ENCODE measurements around the gene TDRD15. TPM values are rescaled to one million over a fixed set of nuclear protein-coding genes. Genes with fewer than 3 reads are reported as not detected.
"Not testable (repeated sequence)": the region's sequence is repeated elsewhere in the genome, so short reads cannot be mapped to it uniquely, and the experiment has no call there.

Gene TDRD15
- total RNA-seq, 2 donors from 2014 or later = not detected

DNA sequence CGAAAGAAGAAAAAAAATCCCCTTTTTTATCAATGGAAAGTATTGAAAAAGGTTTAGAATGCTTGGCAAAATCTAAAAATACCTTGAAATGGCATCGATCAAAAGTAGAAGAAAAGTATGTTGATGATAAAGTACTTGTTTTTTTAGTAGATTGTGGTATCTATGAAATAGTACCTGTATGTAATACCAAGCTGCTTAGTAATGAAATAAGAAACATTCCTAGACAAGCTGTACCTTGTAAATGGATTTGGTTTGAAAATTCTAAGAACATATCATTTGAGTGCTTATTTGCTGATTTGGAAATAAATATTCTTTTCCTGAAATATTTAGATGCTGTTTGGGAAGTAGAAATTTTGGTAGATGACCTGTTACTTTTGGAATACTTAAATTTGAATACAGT lies 18.4 kb downstream of the TDRD15 start:
- no peak overlapping the region for H3K9ac ChIP-seq (ENCODE audit: low read depth in 2 of 2, low read length in 2 of 2)
- no peak overlapping the region for H3K27ac ChIP-seq
- no peaks in the 10 kb centered on the region for H3K36me3 ChIP-seq
- no peaks in the 10 kb centered on the region for H3K4me1 ChIP-seq
- TF ChIP-seq CTCF (IDR thresholded peaks at IDR 0.05) = no peak
- no peaks in the 10 kb centered on the region for H3K27me3 ChIP-seq
- intact Hi-C loops (cut with DNase I) = no loop called here
- no peak for DNase-seq
- H3K9me3 ChIP-seq = no peaks in the 10 kb centered on the region
- no peak overlapping the region for H3K4me3 ChIP-seq

DNA sequence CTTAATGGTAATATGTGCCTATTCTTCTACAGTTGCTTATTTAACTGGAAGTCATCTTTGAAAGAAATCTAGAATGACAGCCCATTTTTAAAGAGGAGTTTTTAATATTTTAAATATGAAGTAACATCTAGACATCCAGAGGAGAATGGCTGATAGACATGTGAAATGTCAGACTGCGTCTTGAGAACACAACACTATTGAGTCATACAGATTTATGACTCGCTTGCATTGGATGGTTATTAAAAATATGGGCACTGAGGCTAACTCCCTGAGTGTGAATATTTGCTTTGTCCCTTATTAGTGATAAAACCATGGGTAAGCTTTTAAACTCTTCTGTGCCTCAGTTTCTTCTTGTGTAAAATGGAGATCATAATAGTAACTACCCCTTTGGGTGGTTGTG lies 22.9 kb downstream of the TDRD15 start:
- Histone ChIP-seq H3K4me1 (no peaks in the 10 kb centered on the region), H3K36me3 (no peaks in the 10 kb centered on the region), H3K9ac (ENCODE audit: low read depth in 2 of 2, low read length in 2 of 2) (no peak overlapping the region), H3K27me3 (no peaks in the 10 kb centered on the region), H3K27ac (no peak overlapping the region), H3K4me3 (no peak overlapping the region), H3K9me3 (no peaks in the 10 kb centered on the region)
- no peak for TF ChIP-seq CTCF (IDR thresholded peaks at IDR 0.05)
- no peak for DNase-seq
- intact Hi-C loops (cut with DNase I) = no loop called here

- H3K27me3 ChIP-seq = no peaks in the 10 kb centered on the region
- TF ChIP-seq CTCF (IDR thresholded peaks at IDR 0.05) = no peak
- H3K9me3 ChIP-seq = no peaks in the 10 kb centered on the region
- H3K36me3 ChIP-seq = no peaks in the 10 kb centered on the region
- H3K4me3 ChIP-seq = no peak overlapping the region
- H3K9ac ChIP-seq (ENCODE audit: low read depth in 2 of 2, low read length in 2 of 2) = no peak overlapping the region
- no peak overlapping the region for H3K27ac ChIP-seq
- H3K4me1 ChIP-seq = no peaks in the 10 kb centered on the region
- DNase-seq = no peak
- intact Hi-C loops (cut with DNase I) = no loop called here
Observed at GRCh38 chr2:21148718-21149117, 24.9 kb downstream of the TDRD15 start.

GRCh38 chr2:21151234-21151633 lies 27.5 kb downstream of the TDRD15 start:
- intact Hi-C loops (cut with DNase I); H3K4me1 ChIP-seq; H3K36me3 ChIP-seq; H3K27ac ChIP-seq; H3K9ac ChIP-seq (ENCODE audit: low read depth in 2 of 2, low read length in 2 of 2); DNase-seq; H3K4me3 ChIP-seq; H3K9me3 ChIP-seq; H3K27me3 ChIP-seq: not testable (repeated sequence)

GRCh38 chr2:21155365-21156136 lies 31.8 kb downstream of the TDRD15 start:
- Histone ChIP-seq H3K4me3 (no peak overlapping the region), H3K27ac (no peak overlapping the region), H3K27me3 (no peaks in the 10 kb centered on the region), H3K36me3 (no peaks in the 10 kb centered on the region), H3K9me3 (no peaks in the 10 kb centered on the region), H3K4me1 (no peaks in the 10 kb centered on the region), H3K9ac (ENCODE audit: low read depth in 2 of 2, low read length in 2 of 2) (no peak overlapping the region)
- no peak for DNase-seq
- TF ChIP-seq CTCF (IDR thresholded peaks at IDR 0.05) = no peak
- intact Hi-C loops (cut with DNase I) = no loop called here

- Histone ChIP-seq H3K4me1 (no peaks in the 10 kb centered on the region), H3K9ac (ENCODE audit: low read depth in 2 of 2, low read length in 2 of 2) (no peak overlapping the region), H3K27me3 (no peaks in the 10 kb centered on the region), H3K27ac (no peak overlapping the region), H3K9me3 (no peaks in the 10 kb centered on the region), H3K4me3 (no peak overlapping the region), H3K36me3 (no peaks in the 10 kb centered on the region)
- TF ChIP-seq CTCF (IDR thresholded peaks at IDR 0.05) = no peak
- intact Hi-C loops (cut with DNase I) = no loop called here
- no peak for DNase-seq
Observed at GRCh38 chr2:21161122-21161521, 37.4 kb downstream of the TDRD15 start.
